Measurements from ENCODE around the gene MRPS11. TPM values are rescaled to one million over a fixed set of nuclear protein-coding genes. Genes with fewer than 3 reads are reported as not detected.
"Not testable (repeated sequence)": the region's sequence is repeated elsewhere in the genome, so short reads cannot be mapped to it uniquely, and the experiment has no call there.

The MRPS11 gene
- total RNA-seq, 1 donor from 2014 or later = 45.2 TPM

- Mint-ChIP-seq H3K4me3 (no peak overlapping the region), H3K36me3 (no peaks in the 10 kb centered on the region), H3K27ac (no peak overlapping the region), H3K27me3 (no peaks in the 10 kb centered on the region), H3K9me3 (no peaks in the 10 kb centered on the region), H3K4me1 (ENCODE audit: unreplicated experiment) (peaks cover 15% of the 10 kb centered on the region)
- DNase-seq (ENCODE audit: extremely low spot score, unreplicated experiment) = no peak
- TF ChIP-seq, protein P1, sequence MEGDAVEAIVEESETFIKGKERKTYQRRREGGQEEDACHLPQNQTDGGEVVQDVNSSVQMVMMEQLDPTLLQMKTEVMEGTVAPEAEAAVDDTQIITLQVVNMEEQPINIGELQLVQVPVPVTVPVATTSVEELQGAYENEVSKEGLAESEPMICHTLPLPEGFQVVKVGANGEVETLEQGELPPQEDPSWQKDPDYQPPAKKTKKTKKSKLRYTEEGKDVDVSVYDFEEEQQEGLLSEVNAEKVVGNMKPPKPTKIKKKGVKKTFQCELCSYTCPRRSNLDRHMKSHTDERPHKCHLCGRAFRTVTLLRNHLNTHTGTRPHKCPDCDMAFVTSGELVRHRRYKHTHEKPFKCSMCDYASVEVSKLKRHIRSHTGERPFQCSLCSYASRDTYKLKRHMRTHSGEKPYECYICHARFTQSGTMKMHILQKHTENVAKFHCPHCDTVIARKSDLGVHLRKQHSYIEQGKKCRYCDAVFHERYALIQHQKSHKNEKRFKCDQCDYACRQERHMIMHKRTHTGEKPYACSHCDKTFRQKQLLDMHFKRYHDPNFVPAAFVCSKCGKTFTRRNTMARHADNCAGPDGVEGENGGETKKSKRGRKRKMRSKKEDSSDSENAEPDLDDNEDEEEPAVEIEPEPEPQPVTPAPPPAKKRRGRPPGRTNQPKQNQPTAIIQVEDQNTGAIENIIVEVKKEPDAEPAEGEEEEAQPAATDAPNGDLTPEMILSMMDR (conservative IDR thresholded peaks at IDR 0.05) = peak; percentile 42
Measured at GRCh38 chr15:88470625-88471372, 3.3 kb downstream of the MRPS11 start.

GRCh38 chr15:88472225-88472624 is 4.7 kb downstream of the MRPS11 start:
- Mint-ChIP-seq H3K36me3 (no peaks in the 10 kb centered on the region), H3K27me3 (no peaks in the 10 kb centered on the region), H3K27ac (no peak overlapping the region), H3K4me1 (ENCODE audit: unreplicated experiment) (peaks cover 7% of the 10 kb centered on the region), H3K9me3 (no peaks in the 10 kb centered on the region), H3K4me3 (no peak overlapping the region)
- no peak for DNase-seq (ENCODE audit: extremely low spot score, unreplicated experiment)
- TF ChIP-seq, protein P1 (conservative IDR thresholded peaks at IDR 0.05) = no peak

DNA sequence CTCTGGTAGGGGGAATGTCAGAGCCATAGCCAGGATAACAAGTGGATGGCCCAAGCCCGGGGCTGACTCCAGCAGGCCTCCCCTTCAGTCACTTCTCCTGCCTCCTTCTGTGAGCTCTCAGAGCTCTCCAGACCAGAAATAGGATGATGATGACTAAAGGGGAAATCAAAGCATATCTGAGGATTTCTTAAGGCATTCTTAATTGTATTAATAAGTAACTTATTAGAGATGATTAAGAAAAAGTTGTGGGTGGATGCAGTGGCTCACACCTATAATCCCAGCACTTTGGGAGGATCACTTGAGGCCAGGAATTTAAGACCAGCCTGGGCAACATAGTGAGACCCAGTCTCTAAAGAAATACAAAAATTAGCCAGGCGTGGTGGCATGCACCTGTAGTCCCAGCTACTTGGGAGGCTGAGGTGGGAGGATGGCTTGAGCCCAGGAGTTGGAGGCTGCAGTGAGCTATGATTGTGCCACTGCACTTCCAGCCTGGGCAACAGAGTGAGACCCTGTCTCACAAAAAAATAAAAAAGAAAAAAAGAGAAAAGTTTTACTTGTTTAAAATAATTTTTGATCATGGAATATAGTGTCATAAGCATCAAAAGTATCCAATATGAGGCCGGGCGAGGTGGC is 6.3 kb downstream of the MRPS11 start:
- not testable (repeated sequence) for H3K27ac Mint-ChIP-seq; H3K9me3 Mint-ChIP-seq; H3K27me3 Mint-ChIP-seq; H3K4me1 Mint-ChIP-seq (ENCODE audit: unreplicated experiment); DNase-seq (ENCODE audit: extremely low spot score, unreplicated experiment); H3K36me3 Mint-ChIP-seq; H3K4me3 Mint-ChIP-seq

DNA sequence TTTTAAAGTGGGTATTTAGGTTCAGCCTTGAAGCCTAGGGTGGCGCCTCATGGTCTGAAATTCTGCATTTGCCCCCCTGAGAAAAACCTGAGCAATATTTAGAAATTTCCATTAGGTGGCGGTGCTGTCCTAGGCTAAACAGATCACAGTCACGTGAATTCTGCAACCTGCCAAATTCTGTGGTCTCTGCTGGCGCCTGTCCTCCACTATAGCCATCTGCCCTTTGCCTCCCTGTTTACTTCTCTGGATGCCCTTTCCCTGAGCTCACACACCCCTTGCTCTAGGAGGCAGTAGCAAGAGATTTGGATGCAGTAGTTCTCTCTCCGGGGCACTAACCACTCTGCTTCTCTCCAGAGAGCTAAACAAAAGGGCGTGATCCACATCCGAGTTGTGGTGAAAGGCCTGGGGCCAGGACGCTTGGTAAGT is 9.1 kb downstream of the MRPS11 start:
- H3K27me3 Mint-ChIP-seq = no peaks in the 10 kb centered on the region
- H3K4me1 Mint-ChIP-seq (ENCODE audit: unreplicated experiment) = no peaks in the 10 kb centered on the region
- TF ChIP-seq, protein P1 (conservative IDR thresholded peaks at IDR 0.05) = peak; percentile 78
- H3K36me3 Mint-ChIP-seq = peaks cover 6% of the 10 kb centered on the region
- DNase-seq (ENCODE audit: extremely low spot score, unreplicated experiment) = no peak
- no peaks in the 10 kb centered on the region for H3K9me3 Mint-ChIP-seq
- no peak overlapping the region for H3K27ac Mint-ChIP-seq
- H3K4me3 Mint-ChIP-seq = no peak overlapping the region

- DNase-seq (ENCODE audit: extremely low spot score, unreplicated experiment) = no peak
- Mint-ChIP-seq H3K9me3 (no peaks in the 10 kb centered on the region), H3K36me3 (peaks cover 7% of the 10 kb centered on the region), H3K4me1 (ENCODE audit: unreplicated experiment) (no peaks in the 10 kb centered on the region), H3K4me3 (no peak overlapping the region), H3K27ac (no peak overlapping the region), H3K27me3 (no peaks in the 10 kb centered on the region)
- TF ChIP-seq, protein P1 (conservative IDR thresholded peaks at IDR 0.05) = no peak
Measured at GRCh38 chr15:88477126-88477525, 9.6 kb downstream of the MRPS11 start.

DNA sequence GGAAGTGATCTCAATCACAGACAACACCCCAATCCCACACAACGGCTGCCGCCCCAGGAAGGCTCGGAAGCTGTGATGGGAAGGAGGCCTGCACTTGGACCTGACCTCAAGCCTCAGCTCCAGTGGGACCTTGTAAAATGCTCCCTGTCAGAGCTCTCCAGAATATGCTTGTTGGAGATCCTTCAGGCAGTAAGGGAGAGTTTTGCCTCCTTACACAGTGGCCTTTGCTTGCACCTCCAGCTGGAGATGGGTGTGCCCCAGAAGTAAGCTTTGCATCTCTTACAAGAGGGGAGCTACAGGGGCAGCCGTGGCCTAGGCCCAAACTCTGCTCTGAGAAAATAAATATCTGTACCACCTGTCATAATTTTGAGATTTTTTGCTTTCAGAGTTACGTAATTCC is 10.4 kb downstream of the MRPS11 start:
- H3K4me3 Mint-ChIP-seq = no peak overlapping the region
- DNase-seq (ENCODE audit: extremely low spot score, unreplicated experiment) = no peak
- no peaks in the 10 kb centered on the region for H3K4me1 Mint-ChIP-seq (ENCODE audit: unreplicated experiment)
- H3K36me3 Mint-ChIP-seq = peaks cover 7% of the 10 kb centered on the region
- no peaks in the 10 kb centered on the region for H3K9me3 Mint-ChIP-seq
- H3K27me3 Mint-ChIP-seq = no peaks in the 10 kb centered on the region
- TF ChIP-seq, protein P1 (conservative IDR thresholded peaks at IDR 0.05) = no peak
- H3K27ac Mint-ChIP-seq = no peak overlapping the region

Data from type B pancreatic cell (in vitro differentiated cells).